22Rv1 (cell line): Measurements from ENCODE around the gene FAM89B.

Source experiments
- ZFX ChIP-seq: fragments of 450-650 bp; IDR thresholded peaks from 2 replicates; pipeline ENCODE4 v1.6.1; 2017; ENCODE audit warnings: antibody characterized with exemption, borderline replicate concordance
- TF ChIP-seq, protein P1 (sequence below): fragments of 450-650 bp; IDR thresholded peaks from 2 replicates; pipeline ENCODE4 v1.5.1; 2017; ENCODE audit warnings: mild to moderate bottlenecking

DNA sequence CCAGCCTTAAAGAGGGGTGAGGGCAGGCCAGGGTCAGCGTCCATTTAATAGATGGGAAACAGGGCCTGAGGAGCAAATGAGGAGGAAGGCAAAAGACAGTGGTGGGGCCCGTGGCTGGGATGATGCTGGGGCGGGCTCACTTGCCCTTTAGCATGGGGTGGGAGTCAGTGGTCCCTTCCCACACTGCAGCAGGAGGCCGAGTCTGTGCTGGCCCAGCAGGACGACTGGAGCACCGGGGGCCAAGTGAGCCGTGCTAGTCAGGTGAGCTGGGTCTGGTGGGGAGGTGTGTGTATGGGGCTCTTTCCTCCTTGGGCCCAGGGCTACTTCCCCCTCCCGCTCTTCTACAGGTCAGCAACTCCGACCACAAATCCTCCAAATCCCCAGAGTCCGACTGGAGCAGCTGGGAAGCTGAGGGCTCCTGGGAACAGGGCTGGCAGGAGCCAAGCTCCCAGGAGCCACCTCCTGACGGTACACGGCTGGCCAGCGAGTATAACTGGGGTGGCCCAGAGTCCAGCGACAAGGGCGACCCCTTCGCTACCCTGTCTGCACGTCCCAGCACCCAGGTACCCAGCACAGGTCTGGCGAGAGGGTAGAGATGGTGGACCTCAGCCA is 34.6 kb upstream of the FAM89B start:
- TF ChIP-seq, protein P1, sequence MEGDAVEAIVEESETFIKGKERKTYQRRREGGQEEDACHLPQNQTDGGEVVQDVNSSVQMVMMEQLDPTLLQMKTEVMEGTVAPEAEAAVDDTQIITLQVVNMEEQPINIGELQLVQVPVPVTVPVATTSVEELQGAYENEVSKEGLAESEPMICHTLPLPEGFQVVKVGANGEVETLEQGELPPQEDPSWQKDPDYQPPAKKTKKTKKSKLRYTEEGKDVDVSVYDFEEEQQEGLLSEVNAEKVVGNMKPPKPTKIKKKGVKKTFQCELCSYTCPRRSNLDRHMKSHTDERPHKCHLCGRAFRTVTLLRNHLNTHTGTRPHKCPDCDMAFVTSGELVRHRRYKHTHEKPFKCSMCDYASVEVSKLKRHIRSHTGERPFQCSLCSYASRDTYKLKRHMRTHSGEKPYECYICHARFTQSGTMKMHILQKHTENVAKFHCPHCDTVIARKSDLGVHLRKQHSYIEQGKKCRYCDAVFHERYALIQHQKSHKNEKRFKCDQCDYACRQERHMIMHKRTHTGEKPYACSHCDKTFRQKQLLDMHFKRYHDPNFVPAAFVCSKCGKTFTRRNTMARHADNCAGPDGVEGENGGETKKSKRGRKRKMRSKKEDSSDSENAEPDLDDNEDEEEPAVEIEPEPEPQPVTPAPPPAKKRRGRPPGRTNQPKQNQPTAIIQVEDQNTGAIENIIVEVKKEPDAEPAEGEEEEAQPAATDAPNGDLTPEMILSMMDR: no peak
- no peak for TF ChIP-seq ZFX
